Measurements from ENCODE around the gene JAZF1. TPM values are rescaled to one million over a fixed set of nuclear protein-coding genes. Genes with fewer than 3 reads are reported as not detected.

The JAZF1 gene
- total and polyA plus RNA-seq, 2 of the 8 experiments (the other 6 are each of a cell fraction or from before 2014, with no cell fraction given) = 2.6 to 21.8 TPM

- no peak for TF ChIP-seq GABPA (IDR thresholded peaks at IDR 0.05; ENCODE audit: borderline replicate concordance, insufficient read depth, low read length)
- no peak for TF ChIP-seq NANOG (IDR thresholded peaks at IDR 0.05; ENCODE audit: insufficient read depth, low read depth, low read length, poor library complexity, severe bottlenecking)
- no peak for TF ChIP-seq SIN3A (conservative IDR thresholded peaks at IDR 0.05 in 1 of 2, IDR thresholded peaks at IDR 0.05 in 1 of 2; ENCODE audit: low read depth in 1 of 2, low read length in 2 of 2)
These were observed 7.6 kb downstream of the JAZF1 start (continued) for GRCh38 chr7:28172958-28173357.

All from H1 (cell line).